Upper lobe of left lung (tissue), 6 donors: ENCODE measurements around the gene TUBGCP2. TPM values are rescaled to one million over a fixed set of nuclear protein-coding genes. Genes with fewer than 3 reads are reported as not detected.

Source experiments
- ATAC-seq, 2 donors: fragments of 200-7000 bp; cut with Tn5 transposase; one replicate each; pipeline ENCODE4 v1.9.1; 2022; ENCODE audit warnings: mild to moderate bottlenecking in 2 of 2, moderate library complexity in 2 of 2; ENCODE audit not compliant: low FRiP score in 2 of 2
- DNase-seq, 2 donors: peaks; one replicate each; pipeline ENCODE4 v3.0.0-alpha.2; 2019 to 2020
- H3K27ac ChIP-seq, 4 donors: fragments of 200-600 bp; sonication (generic); one replicate each; pipeline ENCODE4 v1.5.1; 2016 to 2019
- H3K27me3 ChIP-seq, 4 donors: fragments of 200-600 bp; sonication (generic); one replicate each; pipeline ENCODE4 v1.5.1; 2017 to 2019
- H3K36me3 ChIP-seq, 4 donors: fragments of 200-600 bp; sonication (generic); one replicate each; pipeline ENCODE4 v1.5.1; 2016 to 2019
- H3K4me1 ChIP-seq, 4 donors: fragments of 200-600 bp; sonication (generic); one replicate each; pipeline ENCODE4 v1.5.1; 2018 to 2019
- H3K4me3 ChIP-seq, 4 donors: fragments of 200-600 bp; sonication (generic); one replicate each; pipeline ENCODE4 v1.5.1; 2017 to 2019; ENCODE audit warnings: mild to moderate bottlenecking in 2 of 4, moderate library complexity in 1 of 4
- H3K9me3 ChIP-seq, 4 donors: fragments of 200-600 bp; sonication (generic); one replicate each; pipeline ENCODE4 v1.5.1; 2018 to 2019
- CTCF ChIP-seq, 6 experiments: fragments of 450-650 bp in 4 of 6; fragments of 200-600 bp in 2 of 6; sonication (generic) in 2 of 6; IDR thresholded peaks; one replicate each; pipeline ENCODE4 v1.5.1; 2016 to 2019; ENCODE audit warnings: antibody characterized with exemption in 6 of 6
- EP300 ChIP-seq, 4 donors: sonication (generic); formaldehyde crosslinking; IDR thresholded peaks; one replicate each; pipeline ENCODE4 v1.5.1; 2017; ENCODE audit warnings: antibody characterized with exemption in 4 of 4, control low read depth in 2 of 4
- POLR2A ChIP-seq, 4 donors: fragments of 450-650 bp; IDR thresholded peaks; one replicate each; pipeline ENCODE4 v1.5.1; 2016 to 2017; ENCODE audit warnings: antibody characterized with exemption in 4 of 4, mild to moderate bottlenecking in 2 of 4
- POLR2AphosphoS5 ChIP-seq, 2 donors: sonication (generic); formaldehyde crosslinking; IDR thresholded peaks; one replicate each; pipeline ENCODE4 v1.5.1; 2017; ENCODE audit warnings: antibody characterized with exemption in 2 of 2
- WGBS, 2 donors: methylation state at CpG; one replicate each; pipeline ENCODE4 v1.1.5; 2017 to 2018; 5-methylcytosine and 5-hydroxymethylcytosine counted together
- small RNA-seq, 4 donors: library from RNA; depleted of rRNA; stranded (forward); fragments of <200 nt; gene quantifications; one replicate each; pipeline ENCODE3, GENCODE V24; 2016
- total RNA-seq, 6 donors: library from RNA; depleted of rRNA in 4 of 6; stranded (reverse); fragments of >200 nt in 4 of 6; gene quantifications; one replicate each; pipeline versions ENCODE4 v1.1.0 to v1.2.1, GENCODE V29; 2016 to 2021
- donor health status: DM: no; HTN: no; CAD: no; lungs with moderate emphysema.
- donor health status: DM: no; HTN: yes; CAD: no; lungs with severe emphysema.

Gene TUBGCP2
- total RNA-seq, 6 donors from 2014 or later, result 41.7 to 106 (median 56.3) TPM

GRCh38 chr10:133229265-133230043 lies 79.2 kb downstream of the TUBGCP2 start:
- Histone ChIP-seq H3K27me3 (peaks cover 0 to 31% (median 17%) of the 10 kb centered on the region in 4 donors), H3K4me1 (peaks cover 9 to 20% (median 11%) of the 10 kb centered on the region in 4 donors), H3K27ac (no peak overlapping the region), H3K36me3 (no peaks in the 10 kb centered on the region), H3K4me3 (no peak overlapping the region), H3K9me3 (no peaks in the 10 kb centered on the region)
- ATAC-seq, result no peak
- DNase-seq, result peak in 1 of 2 donors; percentile 80
- 15 to 23% methylated on average over 11 to 25 of the region's 58 CpGs for WGBS, 2 donors
- no peak for TF ChIP-seq POLR2A (IDR thresholded peaks at IDR 0.05)
- TF ChIP-seq CTCF (IDR thresholded peaks at IDR 0.05), result no peak
- TF ChIP-seq EP300 (IDR thresholded peaks at IDR 0.05), result no peak
- no peak for TF ChIP-seq POLR2AphosphoS5 (IDR thresholded peaks at IDR 0.05)

Small RNA genes within 50 kb of the gene (small RNA-seq; reads per million reads assigned to genes)
- gene BANF1P2, result 0 reads per million in 4 donors

Other genes starting within 250 kb of the TUBGCP2 start
- gene ADGRA1, start 220.9 kb downstream of the TUBGCP2 start, total RNA-seq, result 1 to 10 TPM in 1 of 6 donors, under 1 TPM in 4, not detected in 1; 0.30 to 1.0 (median 0.39) TPM
- gene KNDC1, start 148.7 kb downstream of the TUBGCP2 start, total RNA-seq, result 10 to 100 TPM in 4 of 6 donors, 1 to 10 TPM in 2; 7.1 to 30.3 (median 15.5) TPM
- gene UTF1, start 78.7 kb downstream of the TUBGCP2 start, total RNA-seq, result under 1 TPM in 2 of 6 donors, not detected in 4; 0.26 to 0.37 TPM
- 10 to 100 TPM in 1 of 6 donors, 1 to 10 TPM in 5; 1.7 to 11.5 (median 4.4) TPM for gene VENTX, start 71.0 kb downstream of the TUBGCP2 start, total RNA-seq
- gene ADAM8, start 32.0 kb downstream of the TUBGCP2 start, total RNA-seq, result 10 to 100 TPM; 10.4 to 93.2 (median 32.9) TPM
- gene ZNF511, start within 50 bp of the TUBGCP2 start, total RNA-seq, result 10 to 100 TPM; 12.6 to 44.2 (median 33.0) TPM
- 1 to 10 TPM in 1 of 6 donors, not detected in 5; 7.4 TPM for gene CALY, start 28.0 kb upstream of the TUBGCP2 start, total RNA-seq
- gene PRAP1, start 38.5 kb upstream of the TUBGCP2 start, total RNA-seq, result not detected
- gene FUOM, start 49.1 kb upstream of the TUBGCP2 start, total RNA-seq, result 10 to 100 TPM; 15.4 to 37.5 (median 26.0) TPM
- 10 to 100 TPM; 32.5 to 69.6 (median 53.2) TPM for gene ECHS1, start 64.5 kb upstream of the TUBGCP2 start, total RNA-seq
- 10 to 100 TPM in 3 of 6 donors, 1 to 10 TPM in 3; 4.7 to 24.1 (median 10.3) TPM for gene PAOX, start 70.4 kb upstream of the TUBGCP2 start, total RNA-seq
- gene MTG1, start 85.3 kb upstream of the TUBGCP2 start, total RNA-seq, result 100 to 1,000 TPM in 1 of 6 donors, 10 to 100 TPM in 5; 21.0 to 155 (median 40.8) TPM
- under 1 TPM in 1 of 6 donors, not detected in 5; 0.20 TPM for gene SPRN, start 115.8 kb upstream of the TUBGCP2 start, total RNA-seq
- 10 to 100 TPM in 2 of 6 donors, 1 to 10 TPM in 4; 1.1 to 31.4 (median 3.4) TPM for gene SCART1, start 145.1 kb upstream of the TUBGCP2 start, total RNA-seq
- 10 to 100 TPM in 1 of 6 donors, 1 to 10 TPM in 2, under 1 TPM in 1, not detected in 2; 0.91 to 17.8 (median 1.6) TPM for gene CYP2E1, start 218.5 kb upstream of the TUBGCP2 start, total RNA-seq